Tibial nerve (tissue), 4 donors: ENCODE results near the gene AP4B1. TPM values are rescaled to one million over a fixed set of nuclear protein-coding genes. Genes with fewer than 3 reads are reported as not detected.

Experiments used
- DNase-seq, 2 donors: peaks; one replicate each; pipeline ENCODE4 v3.0.0-alpha.2; 2019; ENCODE audit warnings: low spot score in 2 of 2
- H3K27ac ChIP-seq, 4 donors: fragments of 200-600 bp; sonication (generic) in 3 of 4; one replicate each; pipeline ENCODE4 v1.5.1; 2017 to 2019; ENCODE audit warnings: mild to moderate bottlenecking in 1 of 4
- H3K27me3 ChIP-seq, 2 donors: fragments of 200-600 bp; sonication (generic) in 1 of 2; one replicate each; pipeline versions ENCODE4 v1.5.1 to v1.6.0; 2017 to 2019
- H3K36me3 ChIP-seq, 3 donors: fragments of 200-600 bp; sonication (generic); one replicate each; pipeline ENCODE4 v1.5.1; 2018 to 2019
- H3K4me1 ChIP-seq, 4 donors: fragments of 200-600 bp; sonication (generic) in 3 of 4; one replicate each; pipeline ENCODE4 v1.5.1; 2017 to 2019
- H3K4me3 ChIP-seq, 4 donors: fragments of 200-600 bp; sonication (generic) in 3 of 4; one replicate each; pipeline ENCODE4 v1.5.1; 2017 to 2019; ENCODE audit warnings: mild to moderate bottlenecking in 1 of 4, moderate library complexity in 1 of 4
- H3K9me3 ChIP-seq, 4 donors: fragments of 200-600 bp; sonication (generic) in 3 of 4; one replicate each; pipeline ENCODE4 v1.5.1; 2017 to 2019
- CTCF ChIP-seq, 5 experiments: fragments of 200-600 bp in 3 of 5; fragments of 450-650 bp in 2 of 5; sonication (generic) in 3 of 5; IDR thresholded peaks; one replicate each; pipeline ENCODE4 v1.5.1; 2016 to 2019; ENCODE audit warnings: antibody characterized with exemption in 5 of 5, mild to moderate bottlenecking in 3 of 5, moderate library complexity in 2 of 5
- EP300 ChIP-seq, 2 donors: sonication (generic); formaldehyde crosslinking; IDR thresholded peaks; one replicate each; pipeline ENCODE4 v1.6.1; 2017; ENCODE audit warnings: antibody characterized with exemption in 2 of 2, mild to moderate bottlenecking in 1 of 2
- POLR2A ChIP-seq, 2 donors: fragments of 450-650 bp; IDR thresholded peaks; one replicate each; pipeline ENCODE4 v1.6.1; 2017; ENCODE audit warnings: antibody characterized with exemption in 2 of 2, mild to moderate bottlenecking in 2 of 2, moderate library complexity in 2 of 2
- WGBS, 2 donors: methylation state at CpG; one replicate each; pipeline ENCODE4 v1.1.5; 2018; 5-methylcytosine and 5-hydroxymethylcytosine counted together
- total RNA-seq, 4 donors: library from RNA; depleted of rRNA; stranded (reverse); fragments of >200 nt; gene quantifications; one replicate each; pipeline ENCODE4 v1.1.0, GENCODE V29; 2016

AP4B1 gene
- total RNA-seq, 4 donors from 2014 or later, result 22.1 to 39.9 (median 34.5) TPM

GRCh38 chr1:113917400-113918082, 12.9 kb upstream of the AP4B1 start:
- WGBS, 2 donors, result 83 to 95% methylated on average over 2 of the region's 2 CpGs
- DNase-seq, result no peak
- no peak for TF ChIP-seq EP300 (IDR thresholded peaks at IDR 0.05)
- no peak for TF ChIP-seq POLR2A (IDR thresholded peaks at IDR 0.05)
- no peak for TF ChIP-seq CTCF (IDR thresholded peaks at IDR 0.05)
- Histone ChIP-seq H3K27ac (no peak overlapping the region), H3K27me3 (no peaks in the 10 kb centered on the region), H3K36me3 (peaks cover 0 to 4% (median 0%) of the 10 kb centered on the region in 3 donors), H3K9me3 (no peaks in the 10 kb centered on the region), H3K4me1 (peaks cover 0 to 9% (median 0%) of the 10 kb centered on the region in 4 donors), H3K4me3 (no peak overlapping the region)

GRCh38 chr1:113916974-113917373, 12.4 kb upstream of the AP4B1 start:
- H3K4me3 ChIP-seq, result no peak overlapping the region
- TF ChIP-seq EP300 (IDR thresholded peaks at IDR 0.05), result no peak
- TF ChIP-seq CTCF (IDR thresholded peaks at IDR 0.05), result no peak
- TF ChIP-seq POLR2A (IDR thresholded peaks at IDR 0.05), result no peak
- no peak for DNase-seq
- H3K9me3 ChIP-seq, result no peaks in the 10 kb centered on the region
- H3K27ac ChIP-seq, result no peak overlapping the region
- WGBS, 2 donors, result 92 to 99% methylated on average over 5 of the region's 5 CpGs
- peaks cover 0 to 9% (median 0%) of the 10 kb centered on the region in 3 donors for H3K36me3 ChIP-seq
- no peaks in the 10 kb centered on the region for H3K27me3 ChIP-seq
- H3K4me1 ChIP-seq, result peaks cover 0 to 11% (median 0%) of the 10 kb centered on the region in 4 donors

GRCh38 chr1:113913887-113914664, 9.5 kb upstream of the AP4B1 start:
- WGBS, 2 donors, result 87 to 90% methylated on average over 5 of the region's 5 CpGs
- Histone ChIP-seq H3K27me3 (no peaks in the 10 kb centered on the region), H3K4me3 (no peak overlapping the region), H3K27ac (no peak overlapping the region), H3K9me3 (no peaks in the 10 kb centered on the region), H3K36me3 (peaks cover 0 to 35% (median 9%) of the 10 kb centered on the region in 3 donors), H3K4me1 (peaks cover 0 to 11% (median 0%) of the 10 kb centered on the region in 4 donors)
- no peak for DNase-seq
- no peak for TF ChIP-seq EP300 (IDR thresholded peaks at IDR 0.05)
- TF ChIP-seq POLR2A (IDR thresholded peaks at IDR 0.05), result no peak
- no peak for TF ChIP-seq CTCF (IDR thresholded peaks at IDR 0.05)

DNA sequence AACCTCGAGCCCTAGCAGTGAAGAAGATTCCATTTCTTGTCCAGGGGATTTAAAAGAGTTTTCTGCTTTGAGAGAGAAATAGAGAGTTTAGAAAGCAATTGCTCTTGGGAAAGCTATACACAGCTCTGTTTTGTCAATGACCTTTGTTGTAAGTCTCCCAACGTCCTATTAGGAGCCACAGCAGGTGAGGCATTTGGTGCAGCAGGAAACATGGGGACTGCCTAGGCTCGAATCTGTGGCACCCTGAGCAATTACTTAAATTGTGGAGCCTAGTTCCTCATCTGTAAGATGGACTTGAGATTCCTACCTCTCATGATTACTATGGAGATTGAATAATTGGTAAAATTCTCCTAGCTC, 8.7 kb upstream of the AP4B1 start:
- TF ChIP-seq POLR2A (IDR thresholded peaks at IDR 0.05), result no peak
- TF ChIP-seq EP300 (IDR thresholded peaks at IDR 0.05), result no peak
- no peak for TF ChIP-seq CTCF (IDR thresholded peaks at IDR 0.05)
- no peak for DNase-seq
- 56 to 58% methylated on average over 3 of the region's 3 CpGs for WGBS, 2 donors
- Histone ChIP-seq H3K36me3 (peaks cover 0 to 43% (median 9%) of the 10 kb centered on the region in 3 donors), H3K27ac (peak overlapping the region; percentile 9 to 59 (median 40)), H3K27me3 (no peaks in the 10 kb centered on the region), H3K9me3 (no peaks in the 10 kb centered on the region), H3K4me1 (peaks cover 0 to 11% (median 0%) of the 10 kb centered on the region in 4 donors), H3K4me3 (no peak overlapping the region)
